H1 (cell line): ENCODE measurements around the gene NEURL1B.

Source experiments
- BRCA1 ChIP-seq: IDR thresholded peaks from 2 replicates; pipeline ENCODE4 v1.6.1; 2012; ENCODE audit warnings: low read depth, low read length, improper control_type of control experiment
- CTCF ChIP-seq, 3 experiments: IDR thresholded peaks; 1 replicate in 2 of 3; 2 replicates in 1 of 3; pipeline versions ENCODE4 v1.5.1 to v1.6.1; 2011; ENCODE audit warnings: low read length in 3 of 3, mild to moderate bottlenecking in 3 of 3, inconsistent platforms in 2 of 3, low read depth in 1 of 3, moderate library complexity in 1 of 3; ENCODE audit not compliant: insufficient read depth in 1 of 3; ENCODE audit errors: control extremely low read depth in 1 of 3
- EGR1 ChIP-seq: IDR thresholded peaks from 2 replicates; pipeline ENCODE4 v1.6.1; 2011; ENCODE audit warnings: low read depth, low read length, borderline replicate concordance
- HDAC2 ChIP-seq, 2 experiments: fragments of 300-600 bp in 1 of 2; sonication (generic) in 1 of 2; IDR thresholded peaks; 2 replicates each; pipeline ENCODE4 v1.6.1; 2011 to 2012; ENCODE audit warnings: low read depth in 2 of 2, low read length in 2 of 2, mild to moderate bottlenecking in 2 of 2, moderate library complexity in 2 of 2, borderline replicate concordance in 1 of 2, inconsistent platforms in 1 of 2
- SP1 ChIP-seq: IDR thresholded peaks from 2 replicates; pipeline ENCODE4 v1.6.1; 2011; ENCODE audit warnings: low read depth, low read length

DNA sequence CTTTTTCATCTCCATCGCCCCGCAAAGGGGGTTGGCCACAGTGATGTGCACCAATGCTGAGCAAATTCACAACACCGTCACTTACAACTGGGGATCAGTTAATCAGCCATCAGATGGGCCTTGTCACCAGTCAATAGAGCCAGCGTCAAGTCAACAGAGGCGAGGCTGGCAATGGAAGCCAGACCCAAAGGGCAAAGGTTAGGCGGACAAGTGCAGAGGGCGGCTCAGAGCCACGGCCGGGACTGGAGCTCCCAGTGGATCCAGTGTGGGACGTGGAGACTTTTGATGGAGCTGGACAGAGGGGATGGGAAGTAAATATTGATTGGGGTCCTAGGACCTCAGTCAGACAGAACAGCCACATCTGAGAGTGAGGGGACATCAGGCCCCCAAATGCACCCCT is 84.2 kb downstream of the NEURL1B start:
- no peak for TF ChIP-seq EGR1
- TF ChIP-seq CTCF (IDR thresholded peaks at IDR 0.05; ENCODE audit: control extremely low read depth in 1 of 3, insufficient read depth in 1 of 3, low read depth in 1 of 3, low read length in 3 of 3), result no peak
- no peak for TF ChIP-seq SP1
- no peak for TF ChIP-seq HDAC2 (IDR thresholded peaks at IDR 0.05; ENCODE audit: borderline replicate concordance in 1 of 2, low read depth in 2 of 2, low read length in 2 of 2)
- no peak for TF ChIP-seq BRCA1
